ENCODE measurements around the gene C3orf49. TPM values are rescaled to one million over a fixed set of nuclear protein-coding genes. Genes with fewer than 3 reads are reported as not detected.

C3orf49 gene
- total RNA-seq, 1 experiment from 2014 or later: not detected

DNA sequence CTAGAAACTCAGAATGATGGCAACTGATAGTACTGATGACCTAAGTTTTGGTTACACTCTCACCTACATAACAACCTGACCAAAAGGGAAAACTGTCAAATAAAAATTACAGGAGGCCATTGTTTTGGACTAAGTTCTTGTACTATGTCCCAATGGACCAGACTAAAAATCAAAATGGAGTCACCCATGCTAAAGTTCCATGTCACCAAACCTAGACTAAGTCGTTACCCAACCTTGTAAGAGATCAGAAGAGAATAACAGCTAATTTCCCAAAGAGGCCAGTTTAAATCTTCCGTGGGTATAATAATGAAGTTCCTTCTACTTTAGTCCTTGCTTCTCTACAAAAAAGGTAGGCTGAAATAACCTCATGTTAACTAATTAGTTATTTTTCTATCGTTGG, 32.2 kb downstream of the C3orf49 start:
- no peak for DNase-seq (ENCODE audit: low spot score)

- no peak for DNase-seq (ENCODE audit: low spot score)
Measured at GRCh38 chr3:63853106-63853505, 34.0 kb downstream of the C3orf49 start.

DNA sequence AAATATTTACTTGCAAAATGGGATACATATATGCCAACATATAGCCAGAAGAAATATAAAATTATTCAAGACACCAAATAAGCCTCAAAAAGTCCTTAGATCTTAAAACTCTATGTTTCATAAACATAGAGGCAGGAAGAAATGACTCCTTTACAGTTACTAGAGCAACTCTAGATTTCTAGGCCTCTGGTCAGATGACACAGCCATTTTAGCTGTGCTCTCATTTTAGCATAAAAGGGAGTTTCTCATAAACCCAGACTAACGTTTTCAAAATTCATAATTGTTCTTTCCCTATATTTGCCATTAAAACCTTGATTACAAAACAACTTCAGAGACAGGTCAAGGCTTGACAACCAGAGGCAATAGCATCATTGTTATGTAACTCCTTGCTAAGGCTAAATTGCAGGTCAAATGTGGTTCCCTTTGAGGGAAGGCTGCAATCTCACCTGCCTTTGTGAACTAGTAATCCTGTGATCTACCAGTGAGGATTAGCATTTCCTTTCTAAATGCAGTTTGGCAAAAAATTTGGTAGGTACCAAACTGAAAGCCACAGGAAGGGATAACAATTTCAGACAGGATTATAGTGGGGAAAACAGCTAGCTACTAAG, 36.3 kb downstream of the C3orf49 start:
- no peak for DNase-seq (ENCODE audit: low spot score)

DNA sequence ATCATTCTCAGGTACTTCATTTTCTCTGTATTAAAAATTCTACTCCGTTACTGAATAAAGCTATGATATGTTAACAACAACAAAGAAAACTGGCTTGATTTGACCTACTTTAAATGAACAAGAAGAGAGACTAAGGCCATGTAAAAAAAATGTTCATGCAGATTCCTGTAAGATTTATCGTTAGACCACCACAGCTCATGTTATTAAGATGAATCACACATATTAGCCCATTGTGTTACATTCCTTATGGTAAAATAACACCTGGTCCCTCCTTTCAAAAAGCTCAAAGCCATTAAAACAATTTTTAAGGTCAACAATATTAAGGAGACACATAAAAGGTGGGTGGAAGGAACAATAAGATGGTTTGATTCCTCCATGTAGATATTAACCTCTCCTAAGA, 38.2 kb downstream of the C3orf49 start:
- DNase-seq (ENCODE audit: low spot score): no peak

GRCh38 chr3:63860776-63861175, 41.7 kb downstream of the C3orf49 start:
- DNase-seq (ENCODE audit: low spot score): no peak

- no peak for DNase-seq (ENCODE audit: low spot score)
Measured at GRCh38 chr3:63861306-63861705, 42.2 kb downstream of the C3orf49 start.

DNA sequence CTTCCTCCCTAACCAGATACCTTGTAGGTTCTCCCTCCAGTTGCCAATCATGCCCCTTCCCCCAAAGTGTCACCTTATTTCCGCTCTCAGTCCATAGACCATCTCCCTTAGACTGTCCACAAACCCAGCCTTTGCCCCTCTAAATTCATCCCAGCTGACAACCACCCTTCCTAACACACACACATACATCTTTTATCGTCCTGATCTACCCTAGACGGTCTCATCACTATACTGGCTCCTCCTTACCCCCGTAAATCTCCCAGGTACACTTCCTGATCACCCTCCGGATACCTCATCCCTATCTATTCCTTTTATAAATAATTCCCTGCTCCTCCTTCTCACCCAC, 43.7 kb downstream of the C3orf49 start:
- DNase-seq (ENCODE audit: low spot score): no peak

DNA sequence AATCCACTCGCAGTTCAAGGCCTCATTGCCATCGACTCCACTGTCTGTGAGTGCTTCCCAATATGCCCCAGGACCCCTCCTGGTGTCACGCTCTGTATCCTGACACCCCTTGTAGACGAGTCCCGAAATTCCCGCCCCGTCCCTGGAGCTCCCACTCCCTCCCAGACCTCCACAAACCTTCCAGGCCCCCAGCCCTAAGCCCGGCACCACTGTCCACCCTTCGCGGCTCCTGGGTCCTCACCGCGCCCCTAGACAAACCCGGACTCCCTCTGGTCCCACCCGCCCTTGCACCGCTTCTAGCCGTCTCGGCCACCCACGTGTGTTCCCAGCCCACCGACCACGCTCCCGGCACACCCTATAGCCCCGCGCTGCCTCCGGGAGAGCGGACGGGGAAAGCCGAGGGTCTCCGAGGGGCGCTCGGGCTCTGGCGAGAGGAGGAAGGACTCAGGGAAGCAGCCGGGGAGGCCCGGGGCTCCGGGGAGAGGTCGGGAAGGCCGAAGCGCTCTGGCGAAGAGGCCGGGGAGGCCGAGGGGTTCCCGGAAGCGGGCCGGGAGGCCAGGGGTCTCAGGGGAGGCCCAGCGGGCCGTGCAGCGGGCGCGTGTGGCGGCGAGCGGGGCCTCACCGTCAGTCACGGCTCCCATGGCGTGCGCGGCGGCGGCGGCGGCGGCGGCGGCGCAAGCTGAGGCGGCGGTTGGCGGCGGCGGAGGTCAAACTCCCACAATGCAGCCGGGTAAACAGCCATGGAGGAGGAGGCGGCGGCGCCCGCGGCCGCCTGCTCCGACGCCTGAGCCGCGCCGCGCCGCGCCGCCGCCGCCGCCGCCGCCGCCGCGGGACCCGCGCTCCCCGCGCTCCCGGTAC, 44.3 kb downstream of the C3orf49 start, which contains the start of the genes ATXN7 and THOC7:
ATXN7 (plus strand) TSS at position 718 of the 858 bp plus-strand sequence. CDS start 48,732 bp downstream, outside the sequence.
THOC7 (minus strand) TSS at position 656 of the 858 bp plus-strand sequence; CDS start at position 641, 15 bp downstream.
- peak; percentile 15 for DNase-seq (ENCODE audit: low spot score)

GRCh38 chr3:63864008-63864964, 45.2 kb downstream of the C3orf49 start:
- DNase-seq (ENCODE audit: low spot score): no peak

- DNase-seq (ENCODE audit: low spot score): no peak
Measured at GRCh38 chr3:63864965-63865327, 45.8 kb downstream of the C3orf49 start.

GRCh38 chr3:63867225-63867624, 48.1 kb downstream of the C3orf49 start:
- DNase-seq (ENCODE audit: low spot score): no peak

DNA sequence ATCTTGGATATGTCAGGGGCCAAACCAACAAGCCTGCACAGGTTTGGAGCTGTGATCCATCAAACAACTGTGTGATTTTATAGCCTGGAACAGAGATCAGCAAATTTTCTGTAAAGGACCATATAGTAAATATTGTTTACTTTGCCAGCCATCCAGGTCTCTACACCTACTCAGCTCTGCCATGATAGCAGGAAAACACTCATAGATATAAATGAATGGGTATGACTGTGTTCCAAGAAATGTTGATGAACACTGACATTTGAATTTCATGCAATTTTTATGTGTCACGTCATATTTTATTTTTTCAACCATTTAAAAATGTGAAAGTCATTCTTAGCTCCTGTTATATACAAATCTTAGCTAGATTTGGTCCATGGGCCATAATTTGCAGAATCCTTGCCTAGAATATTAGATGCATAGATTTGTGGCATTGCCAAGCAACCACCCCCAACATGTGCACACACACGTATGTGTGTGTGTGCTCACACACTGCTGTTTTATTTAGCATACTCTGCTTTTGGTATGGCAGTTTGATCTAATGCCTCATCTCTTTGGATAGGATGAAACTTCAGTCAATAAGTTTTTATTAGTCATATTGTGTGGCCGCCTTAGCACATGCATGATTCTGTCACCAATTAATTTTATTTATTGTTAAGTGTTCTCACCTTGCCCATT, 51.0 kb downstream of the C3orf49 start:
- no peak for DNase-seq (ENCODE audit: low spot score)

- no peak for DNase-seq (ENCODE audit: low spot score)
Measured at GRCh38 chr3:63870615-63871005, 51.5 kb downstream of the C3orf49 start.

DNA sequence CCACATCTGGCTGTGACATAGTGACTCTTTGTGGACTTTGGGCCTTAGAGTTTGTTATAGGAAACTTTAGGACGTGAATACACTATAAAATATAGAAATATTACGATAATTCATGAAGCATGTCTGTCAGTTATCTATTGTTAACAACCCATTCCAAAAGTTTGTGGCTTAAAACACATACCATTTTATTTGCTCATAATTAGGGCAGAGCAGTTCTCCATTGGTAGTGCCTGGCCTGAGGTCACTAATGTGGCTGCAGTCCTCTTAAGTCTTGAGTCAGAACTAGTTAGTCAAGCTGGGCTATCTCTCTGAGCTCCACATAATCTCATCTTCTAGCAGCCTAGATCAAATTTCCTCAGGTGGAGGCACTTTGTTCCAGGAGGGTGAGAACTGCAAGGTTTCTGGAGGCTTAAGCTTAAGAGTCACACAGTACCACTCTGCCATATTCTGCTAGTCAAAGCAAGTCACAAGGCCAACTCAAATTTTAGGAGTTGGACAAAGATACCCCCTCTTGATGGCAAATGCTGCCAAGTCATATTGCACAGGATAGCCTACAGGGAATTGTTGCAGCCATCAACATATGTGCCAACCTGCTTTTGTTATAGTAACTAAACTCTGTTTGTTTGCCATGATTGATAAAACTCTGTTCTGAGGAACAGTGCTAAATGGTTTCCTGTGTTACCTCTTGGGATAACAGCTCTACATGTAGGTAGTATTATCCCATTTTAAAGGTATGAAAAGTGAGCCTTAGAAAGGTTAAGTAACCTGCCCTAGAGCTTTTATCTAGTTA, 53.2 kb downstream of the C3orf49 start:
- DNase-seq (ENCODE audit: low spot score): peak; percentile 21

DNA sequence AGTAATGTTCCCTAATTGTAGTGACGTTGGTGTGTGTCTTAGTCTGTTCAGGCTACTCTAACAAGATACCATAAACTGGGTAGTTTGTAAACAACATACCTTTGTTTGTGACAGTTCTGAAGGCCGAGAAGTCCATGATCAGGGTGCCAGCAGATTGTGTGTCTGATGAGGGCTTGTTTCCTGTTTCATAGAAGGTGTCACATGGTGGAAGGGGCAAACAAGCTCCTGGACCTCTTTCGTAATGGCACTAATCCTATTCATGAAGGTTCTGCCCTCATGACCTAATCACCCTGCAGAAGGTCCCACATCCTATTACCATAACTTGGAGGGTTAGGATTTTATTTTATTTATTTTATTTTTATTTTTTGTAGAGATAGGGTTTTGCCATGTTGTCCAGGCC, 55.7 kb downstream of the C3orf49 start:
- no peak for DNase-seq (ENCODE audit: low spot score)

- no peak for DNase-seq (ENCODE audit: low spot score)
Measured at GRCh38 chr3:63875510-63875909, 56.4 kb downstream of the C3orf49 start.

DNA sequence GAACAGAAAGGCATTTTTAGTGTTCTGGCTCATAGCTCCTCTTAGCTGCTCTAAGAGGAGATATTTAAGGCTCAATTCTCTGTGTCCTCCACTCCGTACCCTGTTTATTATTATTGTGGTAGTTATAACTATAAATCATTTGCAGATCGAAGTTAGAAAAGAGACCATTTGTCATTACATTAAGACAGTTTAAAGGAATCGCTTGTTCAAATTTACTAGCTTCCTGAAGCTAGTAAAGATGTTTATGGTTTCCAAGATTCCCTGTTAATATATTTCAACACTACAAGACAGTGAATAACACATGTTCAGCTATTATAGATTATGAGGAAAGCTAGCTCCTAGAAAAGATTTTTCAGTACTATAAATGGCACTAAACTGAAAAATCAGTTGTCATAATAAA, 57.2 kb downstream of the C3orf49 start:
- DNase-seq (ENCODE audit: low spot score): no peak

GRCh38 chr3:63877737-63878393, 58.8 kb downstream of the C3orf49 start:
- no peak for DNase-seq (ENCODE audit: low spot score)

- DNase-seq (ENCODE audit: low spot score): no peak
Measured at GRCh38 chr3:63878394-63879060, 59.4 kb downstream of the C3orf49 start.

GRCh38 chr3:63880653-63881052, 61.6 kb downstream of the C3orf49 start:
- DNase-seq (ENCODE audit: low spot score): no peak
